ENCODE data around the gene LRRFIP2. TPM values are rescaled to one million over a fixed set of nuclear protein-coding genes. Genes with fewer than 3 reads are reported as not detected.
A peak's percentile ranks its signal among the peaks of the same experiment; 100 is the strongest.

LRRFIP2 gene
- total RNA-seq, 4 donors from 2014 or later, result 85.7 to 103 (median 100.0) TPM

DNA sequence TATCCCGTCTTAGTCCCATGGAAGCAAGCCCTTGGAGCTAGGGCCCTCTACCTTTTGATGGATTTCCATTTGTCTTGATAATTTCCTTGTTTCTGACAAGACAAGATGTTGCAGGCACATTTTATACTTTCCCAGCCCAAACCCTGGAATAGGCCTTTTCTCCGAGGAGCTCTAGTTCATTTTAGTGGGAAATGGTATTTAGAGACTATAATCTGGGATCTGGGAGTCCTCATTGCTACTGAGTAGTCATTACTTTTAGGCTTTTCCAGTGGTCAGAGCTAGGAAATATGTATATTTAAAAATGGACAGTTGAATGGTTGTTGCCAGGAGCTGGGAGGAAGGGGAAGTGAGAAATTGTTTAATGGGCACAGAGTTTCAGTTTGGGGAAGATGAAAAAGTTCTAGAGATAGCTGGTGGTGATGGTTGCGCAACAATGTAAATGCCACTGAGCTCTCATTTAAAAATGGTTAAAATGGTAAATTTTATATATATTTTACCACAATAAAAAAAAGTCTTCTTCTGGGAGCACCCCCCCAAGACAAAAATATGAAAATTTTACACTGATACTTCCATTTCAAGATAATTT, 149.5 kb downstream of the LRRFIP2 start:
- DNase-seq (no peak), ATAC-seq (no peak)
- Histone ChIP-seq H3K27me3 (no peaks in the 10 kb centered on the region), H3K27ac (no peak overlapping the region), H3K36me3 (peaks cover 0 to 73% of the 10 kb centered on the region in 2 donors), H3K4me3 (no peak overlapping the region), H3K9me3 (no peaks in the 10 kb centered on the region), H3K4me1 (peaks cover 16 to 21% of the 10 kb centered on the region in 2 donors)
- in situ Hi-C loops (cut with MboI; ENCODE audit: low sequenced_read_pairs in 4 of 4), result loop anchor here in 1 of 4 donors (25.0 kb wide), 1 partner anchor 187 kb away; no protein-coding TSS in a partner anchor
- TF ChIP-seq, protein P1, sequence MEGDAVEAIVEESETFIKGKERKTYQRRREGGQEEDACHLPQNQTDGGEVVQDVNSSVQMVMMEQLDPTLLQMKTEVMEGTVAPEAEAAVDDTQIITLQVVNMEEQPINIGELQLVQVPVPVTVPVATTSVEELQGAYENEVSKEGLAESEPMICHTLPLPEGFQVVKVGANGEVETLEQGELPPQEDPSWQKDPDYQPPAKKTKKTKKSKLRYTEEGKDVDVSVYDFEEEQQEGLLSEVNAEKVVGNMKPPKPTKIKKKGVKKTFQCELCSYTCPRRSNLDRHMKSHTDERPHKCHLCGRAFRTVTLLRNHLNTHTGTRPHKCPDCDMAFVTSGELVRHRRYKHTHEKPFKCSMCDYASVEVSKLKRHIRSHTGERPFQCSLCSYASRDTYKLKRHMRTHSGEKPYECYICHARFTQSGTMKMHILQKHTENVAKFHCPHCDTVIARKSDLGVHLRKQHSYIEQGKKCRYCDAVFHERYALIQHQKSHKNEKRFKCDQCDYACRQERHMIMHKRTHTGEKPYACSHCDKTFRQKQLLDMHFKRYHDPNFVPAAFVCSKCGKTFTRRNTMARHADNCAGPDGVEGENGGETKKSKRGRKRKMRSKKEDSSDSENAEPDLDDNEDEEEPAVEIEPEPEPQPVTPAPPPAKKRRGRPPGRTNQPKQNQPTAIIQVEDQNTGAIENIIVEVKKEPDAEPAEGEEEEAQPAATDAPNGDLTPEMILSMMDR (IDR thresholded peaks at IDR 0.05 in 4 of 5, conservative IDR thresholded peaks at IDR 0.05 in 1 of 5), result no peak
- TF ChIP-seq POLR2A (IDR thresholded peaks at IDR 0.05), result no peak
- intact Hi-C loops (cut with DNase I; ENCODE audit: low total_unique reads), result loop anchor here (2.0 kb wide), 1 partner anchor 188 kb away; no protein-coding TSS in a partner anchor

DNA sequence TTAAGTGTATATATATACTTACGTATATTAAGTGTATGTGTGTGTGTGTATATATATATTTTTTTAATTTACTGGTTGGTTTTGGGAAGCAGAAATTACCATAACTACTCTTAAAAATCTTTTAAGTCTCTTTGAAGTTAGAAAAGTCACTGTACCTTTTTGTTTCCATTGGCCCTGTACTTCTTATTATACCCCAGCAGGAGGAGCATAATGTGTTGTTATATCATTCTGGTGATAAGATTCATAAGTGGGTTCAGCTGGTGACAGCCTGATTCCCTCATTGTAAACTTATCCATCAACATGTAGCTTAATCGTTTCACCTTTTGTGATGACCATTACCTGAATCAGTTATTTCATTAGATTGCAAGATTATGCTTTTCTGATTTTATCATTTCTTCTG, 150.3 kb downstream of the LRRFIP2 start:
- no peaks in the 10 kb centered on the region for H3K9me3 ChIP-seq
- H3K27ac ChIP-seq, result no peak overlapping the region
- intact Hi-C loops (cut with DNase I; ENCODE audit: low total_unique reads) (loop anchor here (2.0 kb wide), 1 partner anchor 189 kb away; no protein-coding TSS in a partner anchor), in situ Hi-C loops (cut with MboI; ENCODE audit: low sequenced_read_pairs in 4 of 4) (loop anchor here in 1 of 4 donors (25.0 kb wide), 1 partner anchor 188 kb away; no protein-coding TSS in a partner anchor)
- ATAC-seq (no peak), DNase-seq (no peak)
- H3K27me3 ChIP-seq, result no peaks in the 10 kb centered on the region
- peaks cover 0 to 81% of the 10 kb centered on the region in 2 donors for H3K36me3 ChIP-seq
- H3K4me1 ChIP-seq, result peaks cover 9 to 13% of the 10 kb centered on the region in 2 donors
- no peak for TF ChIP-seq POLR2A (IDR thresholded peaks at IDR 0.05)
- TF ChIP-seq, protein P1 (IDR thresholded peaks at IDR 0.05 in 4 of 5, conservative IDR thresholded peaks at IDR 0.05 in 1 of 5), result peak in 3 of 5 experiments; percentile 27 to 39 (median 29)
- H3K4me3 ChIP-seq, result no peak overlapping the region

DNA sequence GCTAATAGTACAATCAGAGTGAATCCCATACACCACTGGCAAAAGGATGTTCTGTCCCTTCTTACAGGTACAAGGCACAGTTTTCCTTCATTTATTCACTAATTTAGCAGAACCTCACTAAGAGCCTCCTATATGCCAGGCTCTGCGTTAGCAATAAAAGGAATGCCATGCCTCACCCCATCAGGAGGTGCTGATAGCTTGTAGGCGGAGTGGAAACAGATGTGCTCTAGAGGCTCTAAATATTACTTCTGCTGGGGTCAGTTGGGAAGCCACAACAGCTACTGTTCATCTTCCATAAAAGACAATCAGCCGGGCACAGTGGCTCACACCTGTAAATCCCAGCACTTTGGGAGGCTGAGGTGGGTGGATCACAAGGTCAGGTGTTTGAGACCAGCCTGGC, 156.7 kb downstream of the LRRFIP2 start:
- DNase-seq (no peak), ATAC-seq (no peak)
- no peak for TF ChIP-seq POLR2A (IDR thresholded peaks at IDR 0.05)
- TF ChIP-seq, protein P1 (IDR thresholded peaks at IDR 0.05 in 4 of 5, conservative IDR thresholded peaks at IDR 0.05 in 1 of 5), result no peak
- Histone ChIP-seq H3K36me3 (peaks cover 8 to 96% of the 10 kb centered on the region in 2 donors), H3K27ac (no peak overlapping the region), H3K4me3 (no peak overlapping the region), H3K4me1 (no peaks in the 10 kb centered on the region), H3K27me3 (no peaks in the 10 kb centered on the region), H3K9me3 (no peaks in the 10 kb centered on the region)
- intact Hi-C loops (cut with DNase I; ENCODE audit: low total_unique reads), result no loop called here
- in situ Hi-C loops (cut with MboI; ENCODE audit: low sequenced_read_pairs in 4 of 4), result loop anchor here in 1 of 4 donors (25.0 kb wide), 1 partner anchor 195 kb away; no protein-coding TSS in a partner anchor

DNA sequence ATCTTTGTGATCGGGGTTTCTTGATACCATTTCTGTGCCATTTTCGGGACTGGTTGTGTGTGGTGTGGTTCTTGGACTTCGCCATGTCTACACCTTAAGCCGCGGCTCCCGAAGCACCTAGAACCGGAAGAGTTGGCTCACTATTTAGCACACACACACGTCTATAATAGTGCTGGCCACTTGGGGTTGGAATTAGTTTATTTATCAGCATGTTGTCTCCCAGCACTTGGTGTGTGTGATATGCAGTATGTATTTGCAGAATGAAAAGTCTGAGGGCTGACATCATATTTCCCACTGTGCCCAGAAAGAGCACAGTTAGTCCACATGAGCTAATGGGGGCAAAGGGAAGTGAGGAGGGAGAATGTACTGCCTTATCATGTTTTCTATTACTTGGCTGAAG, 157.5 kb downstream of the LRRFIP2 start:
- H3K36me3 ChIP-seq, result peaks cover 8 to 96% of the 10 kb centered on the region in 2 donors
- no peak for ATAC-seq
- H3K4me1 ChIP-seq, result no peaks in the 10 kb centered on the region
- DNase-seq, result no peak
- intact Hi-C loops (cut with DNase I; ENCODE audit: low total_unique reads) (no loop called here), in situ Hi-C loops (cut with MboI; ENCODE audit: low sequenced_read_pairs in 4 of 4) (loop anchor here in 1 of 4 donors (25.0 kb wide), 1 partner anchor 195 kb away; no protein-coding TSS in a partner anchor)
- no peak overlapping the region for H3K4me3 ChIP-seq
- no peaks in the 10 kb centered on the region for H3K27me3 ChIP-seq
- TF ChIP-seq, protein P1 (IDR thresholded peaks at IDR 0.05 in 4 of 5, conservative IDR thresholded peaks at IDR 0.05 in 1 of 5), result no peak
- no peak for TF ChIP-seq POLR2A (IDR thresholded peaks at IDR 0.05)
- no peak overlapping the region for H3K27ac ChIP-seq
- H3K9me3 ChIP-seq, result no peaks in the 10 kb centered on the region

All from gastrocnemius medialis (tissue), 4 donors.